Esophagus squamous epithelium (tissue), 4 donors: ENCODE measurements around the gene MARCHF11.

Source experiments
- POLR2A ChIP-seq, 4 donors: fragments of 450-650 bp; IDR thresholded peaks; one replicate each; pipeline ENCODE4 v1.6.1; 2017; ENCODE audit warnings: antibody characterized with exemption in 4 of 4, mild to moderate bottlenecking in 4 of 4, moderate library complexity in 3 of 4
- TF ChIP-seq, protein P1 (sequence below), 6 experiments: fragments of 450-650 bp in 4 of 6; fragments of 200-600 bp in 2 of 6; sonication (generic) in 2 of 6; IDR thresholded peaks; one replicate each; pipeline ENCODE4 v1.5.1; 2016 to 2019; ENCODE audit warnings: antibody characterized with exemption in 6 of 6, mild to moderate bottlenecking in 4 of 6, moderate library complexity in 4 of 6

DNA sequence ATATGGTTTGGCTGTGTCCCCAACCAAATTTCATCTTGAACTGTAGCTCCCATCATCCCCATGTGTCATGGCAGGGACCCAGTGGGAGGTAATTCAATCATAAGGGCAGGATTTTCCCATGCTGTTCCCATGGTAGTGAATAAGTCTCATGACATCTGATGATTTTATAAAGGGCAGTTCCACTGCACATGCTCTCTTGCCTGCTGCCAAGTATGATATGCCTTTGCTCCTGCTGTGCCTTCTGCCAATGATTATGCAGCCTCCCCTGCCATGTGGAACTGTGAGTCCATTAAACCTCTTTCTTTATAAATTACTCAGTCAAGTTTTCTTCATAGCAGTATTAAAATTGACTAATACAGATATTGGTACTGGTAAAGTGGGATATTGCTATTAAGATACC lies 42.4 kb downstream of the MARCHF11 start:
- TF ChIP-seq, protein P1, sequence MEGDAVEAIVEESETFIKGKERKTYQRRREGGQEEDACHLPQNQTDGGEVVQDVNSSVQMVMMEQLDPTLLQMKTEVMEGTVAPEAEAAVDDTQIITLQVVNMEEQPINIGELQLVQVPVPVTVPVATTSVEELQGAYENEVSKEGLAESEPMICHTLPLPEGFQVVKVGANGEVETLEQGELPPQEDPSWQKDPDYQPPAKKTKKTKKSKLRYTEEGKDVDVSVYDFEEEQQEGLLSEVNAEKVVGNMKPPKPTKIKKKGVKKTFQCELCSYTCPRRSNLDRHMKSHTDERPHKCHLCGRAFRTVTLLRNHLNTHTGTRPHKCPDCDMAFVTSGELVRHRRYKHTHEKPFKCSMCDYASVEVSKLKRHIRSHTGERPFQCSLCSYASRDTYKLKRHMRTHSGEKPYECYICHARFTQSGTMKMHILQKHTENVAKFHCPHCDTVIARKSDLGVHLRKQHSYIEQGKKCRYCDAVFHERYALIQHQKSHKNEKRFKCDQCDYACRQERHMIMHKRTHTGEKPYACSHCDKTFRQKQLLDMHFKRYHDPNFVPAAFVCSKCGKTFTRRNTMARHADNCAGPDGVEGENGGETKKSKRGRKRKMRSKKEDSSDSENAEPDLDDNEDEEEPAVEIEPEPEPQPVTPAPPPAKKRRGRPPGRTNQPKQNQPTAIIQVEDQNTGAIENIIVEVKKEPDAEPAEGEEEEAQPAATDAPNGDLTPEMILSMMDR (IDR thresholded peaks at IDR 0.05): no peak
- TF ChIP-seq POLR2A (IDR thresholded peaks at IDR 0.05): no peak
